Activated naive CD8-positive, alpha-beta T cell treated with anti-CD3 and anti-CD28 coated beads, Interleukin-2, amount 50 U/mL, for 16 hours (primary cell): Measurements from ENCODE around the gene KIR2DL1.
"Not testable (repeated sequence)": the region's sequence is repeated elsewhere in the genome, so short reads cannot be mapped to it uniquely, and the experiment has no call there.

Experiments
- DNase-seq: peaks from one replicate; pipeline ENCODE4 v3.0.0-alpha.2; 2020; ENCODE audit warnings: low read depth, low spot score

KIR2DL1 gene

DNA sequence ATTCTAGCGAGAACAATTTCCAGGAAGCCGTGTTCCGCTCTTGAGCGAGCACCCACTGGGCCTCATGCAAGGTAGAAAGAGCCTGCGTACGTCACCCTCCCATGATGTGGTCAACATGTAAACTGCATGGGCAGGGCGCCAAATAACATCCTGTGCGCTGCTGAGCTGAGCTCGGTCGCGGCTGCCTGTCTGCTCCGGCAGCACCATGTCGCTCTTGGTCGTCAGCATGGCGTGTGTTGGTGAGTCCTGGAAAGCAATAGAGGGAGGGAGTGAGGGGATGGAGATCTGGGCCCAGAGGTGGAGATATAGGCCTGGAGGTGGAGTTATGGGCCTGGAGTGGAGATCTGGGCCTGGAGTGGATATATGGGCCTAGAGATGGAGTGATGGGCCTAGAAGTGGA, at the start of gene KIR2DL1:
Gene KIR2DL1 (plus strand): TSS at position 148 of the 400 bp plus-strand sequence. CDS start 58 bp downstream, at position 206.
- not testable (repeated sequence) for DNase-seq

GRCh38 chr19:54724142-54724541, 45.5 kb upstream of the KIR2DL1 start, which contains the start of gene KIR3DL3:
Gene KIR3DL3, plus strand, starts transcription at chr19:54724442. Its CDS starts 55 bp downstream, at chr19:54724497.
- no peak for DNase-seq

DNA sequence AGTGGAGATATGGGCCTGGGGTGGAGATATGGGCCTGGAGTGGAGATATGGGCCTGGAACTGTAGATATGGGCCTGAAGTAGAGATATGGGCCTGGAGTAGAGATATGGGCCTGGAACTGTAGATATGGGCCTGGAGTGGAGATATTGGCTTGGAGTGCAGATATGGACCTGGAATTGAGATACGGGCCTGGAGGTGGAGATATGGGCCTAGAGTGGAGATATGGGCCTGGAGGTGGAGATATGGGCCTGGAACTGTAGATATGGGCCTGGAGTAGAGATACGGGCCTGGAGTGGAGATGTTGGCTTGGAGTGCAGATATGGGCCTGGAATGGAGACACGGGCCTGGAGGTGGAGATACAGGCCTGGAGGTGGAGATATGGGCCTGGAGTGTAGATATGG, 44.9 kb upstream of the KIR2DL1 start:
- no peak for DNase-seq

- DNase-seq = no peak
These were observed 44.3 kb upstream of the KIR2DL1 start for GRCh38 chr19:54725321-54725720.

DNA sequence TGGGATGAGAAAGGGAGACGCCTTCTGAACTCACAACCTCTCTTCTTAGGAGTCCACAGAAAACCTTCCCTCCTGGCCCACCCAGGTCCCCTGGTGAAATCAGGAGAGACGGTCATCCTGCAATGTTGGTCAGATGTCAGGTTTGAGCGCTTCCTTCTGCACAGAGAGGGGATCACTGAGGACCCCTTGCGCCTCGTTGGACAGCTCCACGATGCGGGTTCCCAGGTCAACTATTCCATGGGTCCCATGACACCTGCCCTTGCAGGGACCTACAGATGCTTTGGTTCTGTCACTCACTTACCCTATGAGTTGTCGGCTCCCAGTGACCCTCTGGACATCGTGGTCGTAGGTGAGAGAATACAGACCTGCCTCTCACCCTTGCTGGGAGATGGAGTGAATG, 42.0 kb upstream of the KIR2DL1 start:
- no peak for DNase-seq

GRCh38 chr19:54728167-54728566, 41.4 kb upstream of the KIR2DL1 start:
- no peak for DNase-seq

DNA sequence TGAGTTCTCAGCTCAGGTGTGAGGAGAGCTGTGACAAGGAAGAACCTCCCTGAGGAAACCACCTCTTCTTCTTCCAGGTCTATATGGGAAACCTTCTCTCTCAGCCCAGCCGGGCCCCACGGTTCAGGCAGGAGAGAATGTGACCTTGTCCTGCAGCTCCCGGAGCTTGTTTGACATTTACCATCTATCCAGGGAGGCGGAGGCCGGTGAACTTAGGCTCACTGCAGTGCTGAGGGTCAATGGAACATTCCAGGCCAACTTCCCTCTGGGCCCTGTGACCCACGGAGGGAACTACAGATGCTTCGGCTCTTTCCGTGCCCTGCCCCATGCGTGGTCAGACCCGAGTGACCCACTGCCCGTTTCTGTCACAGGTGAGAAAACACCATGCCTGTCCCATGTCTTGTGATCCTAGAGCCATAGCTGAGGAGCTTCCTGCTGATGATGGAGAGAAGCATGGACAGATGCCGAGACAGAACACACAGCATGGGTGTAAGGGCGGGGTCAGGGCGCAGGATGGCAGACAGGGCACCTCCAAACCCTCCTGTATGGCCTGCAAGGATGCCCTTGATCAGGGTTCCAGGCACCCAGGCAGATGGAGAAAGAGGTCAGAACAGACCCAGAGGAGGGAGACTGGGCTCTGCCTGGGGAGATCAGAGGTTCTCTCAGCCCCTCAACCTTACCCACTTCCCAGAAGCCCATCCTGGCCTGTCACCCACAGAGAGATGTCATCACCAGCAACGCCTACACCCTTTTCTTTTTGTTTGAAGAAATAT, 40.0 kb upstream of the KIR2DL1 start:
- no peak for DNase-seq

GRCh38 chr19:54731191-54731590, 38.4 kb upstream of the KIR2DL1 start:
- no peak for DNase-seq

GRCh38 chr19:54738306-54738705, 31.3 kb upstream of the KIR2DL1 start, which contains the start of gene KIR2DL3:
Gene KIR2DL3, plus strand, starts transcription at chr19:54738513. Its CDS starts 33 bp downstream, at chr19:54738546.
- DNase-seq = not testable (repeated sequence)

DNA sequence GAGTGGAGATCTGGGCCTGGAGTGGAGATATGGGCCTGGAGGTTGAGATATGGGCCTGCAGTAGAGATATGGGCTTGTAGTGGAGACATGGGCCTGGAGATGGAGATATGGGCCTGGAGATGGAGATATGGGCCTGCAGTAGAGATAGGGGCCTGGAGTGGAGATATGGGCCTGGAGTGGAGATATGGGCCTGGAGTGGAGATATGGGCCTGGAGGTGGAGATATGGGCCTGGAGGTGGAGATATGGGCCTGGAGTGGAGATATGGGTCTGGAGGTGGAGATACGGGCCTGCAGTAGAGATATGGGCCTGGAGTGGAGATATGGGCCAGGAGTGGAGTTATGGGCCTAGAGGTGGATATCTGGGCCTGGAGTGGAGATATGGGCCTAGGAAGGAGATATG, 30.9 kb upstream of the KIR2DL1 start:
- DNase-seq = no peak

GRCh38 chr19:54739587-54740497, 29.8 kb upstream of the KIR2DL1 start:
- no peak for DNase-seq

DNA sequence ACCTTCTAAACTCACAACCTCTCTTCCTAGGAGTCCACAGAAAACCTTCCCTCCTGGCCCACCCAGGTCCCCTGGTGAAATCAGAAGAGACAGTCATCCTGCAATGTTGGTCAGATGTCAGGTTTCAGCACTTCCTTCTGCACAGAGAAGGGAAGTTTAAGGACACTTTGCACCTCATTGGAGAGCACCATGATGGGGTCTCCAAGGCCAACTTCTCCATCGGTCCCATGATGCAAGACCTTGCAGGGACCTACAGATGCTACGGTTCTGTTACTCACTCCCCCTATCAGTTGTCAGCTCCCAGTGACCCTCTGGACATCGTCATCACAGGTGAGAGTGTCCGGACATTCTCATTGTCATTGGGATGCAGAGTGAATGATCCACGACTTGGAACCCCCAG, 27.6 kb upstream of the KIR2DL1 start:
- not testable (repeated sequence) for DNase-seq

- not testable (repeated sequence) for DNase-seq
These were observed 25.5 kb upstream of the KIR2DL1 start for GRCh38 chr19:54744080-54744479.

GRCh38 chr19:54747614-54748322, 21.8 kb upstream of the KIR2DL1 start:
- not testable (repeated sequence) for DNase-seq

GRCh38 chr19:54750276-54750675, 19.3 kb upstream of the KIR2DL1 start:
- DNase-seq = not testable (repeated sequence)

DNA sequence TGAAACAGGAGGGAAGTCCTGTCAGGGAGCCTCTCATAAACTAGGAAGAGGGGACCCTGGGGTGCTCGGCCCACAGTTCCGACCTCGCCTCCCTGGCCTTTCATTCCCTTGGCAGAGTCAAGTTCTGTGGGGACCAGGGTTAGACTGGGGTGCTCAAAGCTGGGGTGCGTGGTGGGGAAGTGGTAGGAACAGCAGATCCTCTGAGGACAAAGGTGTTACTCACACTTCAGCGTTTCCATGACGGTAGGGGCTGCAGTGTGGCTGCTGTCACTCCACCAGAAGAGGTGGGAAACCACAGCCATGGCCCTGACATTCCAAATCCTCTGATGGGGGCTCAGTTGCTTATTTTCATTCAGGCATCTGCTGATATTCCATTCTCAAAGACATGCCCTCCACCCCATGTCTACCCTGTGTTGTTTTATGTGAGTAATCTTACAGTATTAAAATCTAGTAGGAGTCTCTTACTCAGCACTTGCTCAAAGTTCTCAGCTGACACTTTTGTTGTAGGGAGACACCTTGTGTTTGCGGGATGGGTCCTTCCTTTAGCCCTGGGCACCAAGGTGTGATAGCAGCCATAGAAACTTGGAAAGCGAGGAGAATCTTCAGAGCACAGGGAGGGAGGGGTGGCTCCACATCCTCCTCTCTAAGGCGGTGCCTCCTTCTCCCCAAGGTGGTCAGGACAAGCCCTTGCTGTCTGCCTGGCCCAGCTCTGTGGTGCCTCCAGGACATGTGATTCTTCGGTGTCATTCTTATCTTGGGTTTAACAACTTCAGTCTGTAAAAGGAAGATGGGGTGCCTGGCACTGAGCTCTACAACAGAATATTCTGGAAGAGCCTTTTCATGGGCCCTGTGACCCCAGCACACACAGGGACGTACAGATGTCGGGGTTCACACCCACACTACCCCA, 13.1 kb upstream of the KIR2DL1 start:
- DNase-seq = not testable (repeated sequence)

GRCh38 chr19:54758577-54758976, 11.0 kb upstream of the KIR2DL1 start:
- not testable (repeated sequence) for DNase-seq

- not testable (repeated sequence) for DNase-seq
These were observed 5.4 kb upstream of the KIR2DL1 start for GRCh38 chr19:54764219-54764618.

- not testable (repeated sequence) for DNase-seq
These were observed 3.1 kb upstream of the KIR2DL1 start for GRCh38 chr19:54766464-54766863.

DNA sequence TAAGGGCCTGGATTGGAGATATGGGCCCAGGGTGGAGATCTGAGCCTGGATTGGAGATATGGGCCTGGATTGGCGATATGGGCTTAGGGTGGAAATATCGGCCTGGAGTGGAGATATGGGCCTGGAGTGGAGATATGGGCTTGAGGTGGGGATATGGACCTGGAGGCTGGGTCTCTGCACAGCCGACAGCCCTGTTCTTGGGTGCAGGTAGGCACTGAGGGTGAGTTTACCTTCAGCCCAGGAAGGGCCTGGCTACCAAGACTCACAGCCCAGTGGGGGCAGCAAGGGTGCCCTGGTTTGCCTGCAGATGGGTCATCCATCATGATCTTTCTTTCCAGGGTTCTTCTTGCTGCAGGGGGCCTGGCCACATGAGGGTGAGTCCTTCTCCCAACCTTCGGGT, 918 bp downstream of the KIR2DL1 start:
- not testable (repeated sequence) for DNase-seq
